HCT116 (cell line): Measurements from ENCODE around the gene TPK1. TPM values are rescaled to one million over a fixed set of nuclear protein-coding genes. Genes with fewer than 3 reads are reported as not detected.

Experiments
- ATAC-seq: fragments of 200-7000 bp; cut with Tn5 transposase; 2 replicates; pipeline ENCODE4 v1.9.1; 2020; ENCODE audit warnings: mild to moderate bottlenecking, moderate library complexity
- BruUV-seq: library from RNA; stranded (reverse); fragments of 400-500 nt; replicated peaks from 2 replicates; lab custom pipeline; 2021; lab: Mats Ljungman, UMichigan
- CTCF ChIA-PET: fragments of 300-600 bp; sonication (Branson Sonifier 250); formaldehyde crosslinking; loops from one replicate; lab custom pipeline; 2021; ENCODE audit warnings: antibody characterized with exemption; lab: Charles Lee
- POLR2A ChIA-PET: fragments of 300-600, 350-600 bp; sonication (Branson Sonifier 250); formaldehyde crosslinking; loops from one replicate; lab custom pipeline; 2021; ENCODE audit warnings: antibody characterized with exemption; lab: Charles Lee
- RAD21 ChIA-PET, 2 experiments: fragments of 300-600 bp; sonication (Branson Sonifier 250); formaldehyde crosslinking; loops; one replicate each; lab custom pipeline; 2023; ENCODE audit warnings: low total read pairs in 2 of 2; ENCODE audit not compliant: uncharacterized antibody in 2 of 2, unreplicated experiment in 2 of 2, low non-redundant PET in 1 of 2; lab: Charles Lee
- DNase-seq: peaks from one replicate; pipeline ENCODE4 v3.0.0-alpha.2; 2010; ENCODE audit warnings: low read depth, low spot score
- H2AFZ ChIP-seq: fragments of 200-600 bp; shearing (Covaris generic), sonication (generic); 2 replicates; pipeline ENCODE4 v1.6.1; 2017; ENCODE audit warnings: low read depth, mixed run types, mixed read lengths, antibody characterized with exemption, low read length; ENCODE audit not compliant: poor library complexity, severe bottlenecking
- H3K27ac ChIP-seq: 2 replicates; pipeline ENCODE4 v1.5.1; 2012; ENCODE audit warnings: low read depth, low read length
- H3K27me3 ChIP-seq: fragments of 200-600 bp; sonication (generic); 2 replicates; pipeline ENCODE4 v1.6.1; 2016; ENCODE audit warnings: mixed run types, low read length, mixed read lengths; ENCODE audit not compliant: insufficient read depth
- H3K36me3 ChIP-seq, 2 experiments: fragments of 200-500 bp in 1 of 2; fragments of 200-600 bp in 1 of 2; sonication (Bioruptor generic) in 1 of 2; sonication (generic) in 1 of 2; 2 replicates each; pipeline versions ENCODE4 v1.5.1 to v1.6.1; 2014 to 2016; ENCODE audit warnings: low read length in 2 of 2, inconsistent platforms in 1 of 2, mixed read lengths in 1 of 2, mixed run types in 1 of 2; ENCODE audit not compliant: insufficient read depth in 2 of 2, control insufficient read depth in 1 of 2
- H3K4me1 ChIP-seq, 2 experiments: fragments of 200-600 bp in 1 of 2; sonication (generic) in 1 of 2; 2 replicates each; pipeline versions ENCODE4 v1.5.1 to v1.6.1; 2012 to 2017; ENCODE audit warnings: low read length in 2 of 2, inconsistent platforms in 1 of 2, mild to moderate bottlenecking in 1 of 2, mixed read lengths in 1 of 2, mixed run types in 1 of 2, moderate library complexity in 1 of 2; ENCODE audit not compliant: insufficient read depth in 2 of 2, control insufficient read depth in 1 of 2
- H3K4me2 ChIP-seq: fragments of 200-600 bp; sonication (generic); 2 replicates; pipeline ENCODE4 v1.6.1; 2017; ENCODE audit warnings: mixed run types, low read length, mixed read lengths
- H3K4me3 ChIP-seq, 2 experiments: fragments of 200-600 bp in 1 of 2; sonication (generic) in 1 of 2; replicated peaks in 1 of 2; 2 replicates each; pipeline ENCODE4 v1.5.1; 2011 to 2016; ENCODE audit warnings: low read length in 2 of 2, control low read depth in 1 of 2, low read depth in 1 of 2, mild to moderate bottlenecking in 1 of 2, mixed read lengths in 1 of 2, mixed run types in 1 of 2
- H3K79me2 ChIP-seq: fragments of 200-600 bp; sonication (generic); 2 replicates; pipeline ENCODE4 v1.6.1; 2017; ENCODE audit warnings: mild to moderate bottlenecking, mixed run types, low read length, moderate library complexity, mixed read lengths; ENCODE audit not compliant: insufficient read depth
- H3K9ac ChIP-seq: fragments of 200-600 bp; sonication (generic); 2 replicates; pipeline ENCODE4 v1.6.1; 2016; ENCODE audit warnings: low read length, mixed read lengths
- H3K9me2 ChIP-seq: fragments of 200-600 bp; sonication (generic), shearing (Covaris generic); 2 replicates; pipeline ENCODE4 v1.6.1; 2017; ENCODE audit warnings: mixed run types, mild to moderate bottlenecking, moderate library complexity; ENCODE audit not compliant: insufficient read depth
- H3K9me3 ChIP-seq, 2 experiments: fragments of 200-500 bp in 1 of 2; fragments of 200-600 bp in 1 of 2; sonication (Bioruptor generic) in 1 of 2; sonication (generic) in 1 of 2; 2 replicates each; pipeline ENCODE4 v1.6.1; 2014 to 2017; ENCODE audit warnings: low read length in 2 of 2, mixed read lengths in 2 of 2, inconsistent platforms in 1 of 2, low read depth in 1 of 2, mild to moderate bottlenecking in 1 of 2, mixed run types in 1 of 2, moderate library complexity in 1 of 2; ENCODE audit not compliant: control insufficient read depth in 1 of 2, insufficient read depth in 1 of 2
- H4K20me1 ChIP-seq: fragments of 200-600 bp; sonication (generic), shearing (Covaris generic); 2 replicates; pipeline ENCODE4 v1.6.1; 2017; ENCODE audit warnings: mixed run types, mild to moderate bottlenecking, moderate library complexity; ENCODE audit not compliant: insufficient read depth
- CEBPB ChIP-seq: IDR thresholded peaks from 2 replicates; pipeline ENCODE4 v1.6.1; 2012; ENCODE audit warnings: low read depth
- EGR1 ChIP-seq: IDR thresholded peaks from 2 replicates; pipeline ENCODE4 v1.6.1; 2012; ENCODE audit warnings: low read depth
- ELF1 ChIP-seq: IDR thresholded peaks from 2 replicates; pipeline ENCODE4 v1.6.1; 2012; ENCODE audit warnings: low read depth, borderline replicate concordance
- EZH2 ChIP-seq: fragments of 200-600 bp; sonication (generic); IDR thresholded peaks from 2 replicates; pipeline ENCODE4 v1.6.1; 2017; ENCODE audit warnings: antibody characterized with exemption, mixed run types
- EZH2phosphoT487 ChIP-seq: fragments of 200-600 bp; IDR thresholded peaks from 2 replicates; pipeline ENCODE4 v1.6.1; 2018; ENCODE audit warnings: antibody characterized with exemption, borderline replicate concordance
- FOSL1 ChIP-seq: IDR thresholded peaks from 2 replicates; pipeline ENCODE4 v1.6.1; 2012; ENCODE audit warnings: low read depth
- JUND ChIP-seq: IDR thresholded peaks from 2 replicates; pipeline ENCODE4 v1.6.1; 2012
- POLR2A ChIP-seq: IDR thresholded peaks from 2 replicates; pipeline ENCODE4 v1.7.0; 2011; ENCODE audit warnings: borderline replicate concordance; ENCODE audit not compliant: insufficient read depth, insufficient read length; ENCODE audit errors: extremely low read depth
- POLR2AphosphoS5 ChIP-seq: IDR thresholded peaks from 2 replicates; pipeline ENCODE4 v1.6.1; 2011; ENCODE audit warnings: mild to moderate bottlenecking, low read depth, low read length, moderate library complexity
- RAD21 ChIP-seq: IDR thresholded peaks from 2 replicates; pipeline ENCODE4 v1.6.1; 2012; ENCODE audit warnings: low read depth, mild to moderate bottlenecking
- SIN3A ChIP-seq: IDR thresholded peaks from 2 replicates; pipeline ENCODE4 v1.6.1; 2012; ENCODE audit warnings: low read depth
- SP1 ChIP-seq: IDR thresholded peaks from 2 replicates; pipeline ENCODE4 v1.6.1; 2012; ENCODE audit warnings: low read depth
- SRF ChIP-seq: IDR thresholded peaks from 2 replicates; pipeline ENCODE4 v1.6.1; 2012; ENCODE audit warnings: low read depth
- TCF7L2 ChIP-seq: IDR thresholded peaks from 2 replicates; pipeline ENCODE4 v1.7.0; 2011; ENCODE audit warnings: borderline replicate concordance, inconsistent platforms; ENCODE audit not compliant: insufficient read depth, insufficient read length; ENCODE audit errors: extremely low read depth
- ZFX ChIP-seq: fragments of 450-650 bp; IDR thresholded peaks from 2 replicates; pipeline ENCODE4 v1.6.1; 2017
- ZNF274 ChIP-seq: fragments of 200-500 bp; sonication (Bioruptor generic); IDR thresholded peaks from 2 replicates; pipeline ENCODE4 v1.6.1; 2014; ENCODE audit warnings: mild to moderate bottlenecking, low read depth, low read length, inconsistent platforms
- intact Hi-C: fragments of 100-400 bp; cut with micrococcal nuclease; formaldehyde crosslinking; loops from 2 replicates; pipeline ENCODE4 v1.10.0; 2022
- total RNA-seq: library from RNA; stranded (reverse); gene quantifications from one replicate; pipeline ENCODE4 v1.2.1, GENCODE V29; 2021; ENCODE audit not compliant: unreplicated experiment
- TF ChIP-seq, protein P1 (sequence below): IDR thresholded peaks from 2 replicates; pipeline ENCODE4 v1.6.1; 2012
- TF ChIP-seq, protein P2 (sequence below): IDR thresholded peaks from 2 replicates; pipeline ENCODE4 v1.6.1; 2011; ENCODE audit warnings: mild to moderate bottlenecking, low read length, moderate library complexity; ENCODE audit not compliant: insufficient replicate concordance; ENCODE audit errors: extremely low read depth
- TF ChIP-seq, protein P3 (sequence below), 3 experiments: fragments of 200-600 bp in 1 of 3; sonication (generic) in 1 of 3; IDR thresholded peaks in 2 of 3; conservative IDR thresholded peaks in 1 of 3; 2 replicates each; pipeline ENCODE4 v1.5.1; 2012 to 2017; ENCODE audit warnings: low read depth in 2 of 3, low read length in 2 of 3, antibody characterized with exemption in 1 of 3, borderline replicate concordance in 1 of 3, control low read depth in 1 of 3, mild to moderate bottlenecking in 1 of 3, mixed read lengths in 1 of 3, mixed run types in 1 of 3, moderate library complexity in 1 of 3; ENCODE audit not compliant: insufficient read depth in 1 of 3
- TF ChIP-seq, protein P4 (sequence below): IDR thresholded peaks from 2 replicates; pipeline ENCODE4 v1.6.1; 2012; ENCODE audit warnings: low read depth

Gene TPK1
- total RNA-seq, 1 experiment from 2014 or later, result 5.4 TPM

DNA sequence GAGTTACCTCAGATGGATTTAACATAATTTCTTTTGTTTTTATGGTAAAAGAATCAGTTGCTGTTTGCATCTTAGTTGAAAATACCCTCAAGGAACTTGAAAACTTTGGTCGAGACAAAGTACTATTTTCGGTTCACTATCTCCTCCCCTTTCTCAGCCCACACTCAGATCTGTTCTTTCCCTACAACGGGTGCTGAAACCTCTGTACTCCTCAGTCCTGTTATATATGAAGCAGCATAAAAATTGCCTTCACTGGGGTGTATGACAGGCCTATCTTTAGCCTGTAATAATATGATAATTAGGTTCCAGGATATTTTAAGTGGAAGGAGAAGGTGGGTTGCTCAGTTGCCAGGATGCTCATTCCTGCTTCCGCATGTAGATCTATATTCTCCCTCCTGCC, 327.2 kb downstream of the TPK1 start:
- ChIA-PET CTCF (no interaction called here), RAD21 (no interaction called here), POLR2A (no interaction called here)
- no peak for TF ChIP-seq EZH2
- TF ChIP-seq, protein P1, sequence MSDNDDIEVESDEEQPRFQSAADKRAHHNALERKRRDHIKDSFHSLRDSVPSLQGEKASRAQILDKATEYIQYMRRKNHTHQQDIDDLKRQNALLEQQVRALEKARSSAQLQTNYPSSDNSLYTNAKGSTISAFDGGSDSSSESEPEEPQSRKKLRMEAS, result no peak
- TF ChIP-seq TCF7L2, result no peak
- TF ChIP-seq JUND, result no peak
- no peak for TF ChIP-seq SIN3A
- TF ChIP-seq FOSL1, result no peak
- TF ChIP-seq RAD21, result no peak
- no peak for TF ChIP-seq EGR1
- TF ChIP-seq ELF1, result no peak
- no peak for TF ChIP-seq POLR2AphosphoS5
- TF ChIP-seq, protein P2, sequence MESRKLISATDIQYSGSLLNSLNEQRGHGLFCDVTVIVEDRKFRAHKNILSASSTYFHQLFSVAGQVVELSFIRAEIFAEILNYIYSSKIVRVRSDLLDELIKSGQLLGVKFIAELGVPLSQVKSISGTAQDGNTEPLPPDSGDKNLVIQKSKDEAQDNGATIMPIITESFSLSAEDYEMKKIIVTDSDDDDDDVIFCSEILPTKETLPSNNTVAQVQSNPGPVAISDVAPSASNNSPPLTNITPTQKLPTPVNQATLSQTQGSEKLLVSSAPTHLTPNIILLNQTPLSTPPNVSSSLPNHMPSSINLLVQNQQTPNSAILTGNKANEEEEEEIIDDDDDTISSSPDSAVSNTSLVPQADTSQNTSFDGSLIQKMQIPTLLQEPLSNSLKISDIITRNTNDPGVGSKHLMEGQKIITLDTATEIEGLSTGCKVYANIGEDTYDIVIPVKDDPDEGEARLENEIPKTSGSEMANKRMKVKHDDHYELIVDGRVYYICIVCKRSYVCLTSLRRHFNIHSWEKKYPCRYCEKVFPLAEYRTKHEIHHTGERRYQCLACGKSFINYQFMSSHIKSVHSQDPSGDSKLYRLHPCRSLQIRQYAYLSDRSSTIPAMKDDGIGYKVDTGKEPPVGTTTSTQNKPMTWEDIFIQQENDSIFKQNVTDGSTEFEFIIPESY, result no peak
- no peak for TF ChIP-seq POLR2A
- TF ChIP-seq ZNF274, result no peak
- no peak for TF ChIP-seq CEBPB
- no peak for TF ChIP-seq SP1
- TF ChIP-seq SRF, result no peak
- TF ChIP-seq, protein P3, sequence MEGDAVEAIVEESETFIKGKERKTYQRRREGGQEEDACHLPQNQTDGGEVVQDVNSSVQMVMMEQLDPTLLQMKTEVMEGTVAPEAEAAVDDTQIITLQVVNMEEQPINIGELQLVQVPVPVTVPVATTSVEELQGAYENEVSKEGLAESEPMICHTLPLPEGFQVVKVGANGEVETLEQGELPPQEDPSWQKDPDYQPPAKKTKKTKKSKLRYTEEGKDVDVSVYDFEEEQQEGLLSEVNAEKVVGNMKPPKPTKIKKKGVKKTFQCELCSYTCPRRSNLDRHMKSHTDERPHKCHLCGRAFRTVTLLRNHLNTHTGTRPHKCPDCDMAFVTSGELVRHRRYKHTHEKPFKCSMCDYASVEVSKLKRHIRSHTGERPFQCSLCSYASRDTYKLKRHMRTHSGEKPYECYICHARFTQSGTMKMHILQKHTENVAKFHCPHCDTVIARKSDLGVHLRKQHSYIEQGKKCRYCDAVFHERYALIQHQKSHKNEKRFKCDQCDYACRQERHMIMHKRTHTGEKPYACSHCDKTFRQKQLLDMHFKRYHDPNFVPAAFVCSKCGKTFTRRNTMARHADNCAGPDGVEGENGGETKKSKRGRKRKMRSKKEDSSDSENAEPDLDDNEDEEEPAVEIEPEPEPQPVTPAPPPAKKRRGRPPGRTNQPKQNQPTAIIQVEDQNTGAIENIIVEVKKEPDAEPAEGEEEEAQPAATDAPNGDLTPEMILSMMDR (IDR thresholded peaks at IDR 0.05 in 2 of 3, conservative IDR thresholded peaks at IDR 0.05 in 1 of 3; ENCODE audit: borderline replicate concordance in 1 of 3, insufficient read depth in 1 of 3, low read depth in 2 of 3, low read length in 2 of 3), result no peak
- no peak for TF ChIP-seq EZH2phosphoT487
- TF ChIP-seq ZFX, result no peak
- TF ChIP-seq, protein P4, sequence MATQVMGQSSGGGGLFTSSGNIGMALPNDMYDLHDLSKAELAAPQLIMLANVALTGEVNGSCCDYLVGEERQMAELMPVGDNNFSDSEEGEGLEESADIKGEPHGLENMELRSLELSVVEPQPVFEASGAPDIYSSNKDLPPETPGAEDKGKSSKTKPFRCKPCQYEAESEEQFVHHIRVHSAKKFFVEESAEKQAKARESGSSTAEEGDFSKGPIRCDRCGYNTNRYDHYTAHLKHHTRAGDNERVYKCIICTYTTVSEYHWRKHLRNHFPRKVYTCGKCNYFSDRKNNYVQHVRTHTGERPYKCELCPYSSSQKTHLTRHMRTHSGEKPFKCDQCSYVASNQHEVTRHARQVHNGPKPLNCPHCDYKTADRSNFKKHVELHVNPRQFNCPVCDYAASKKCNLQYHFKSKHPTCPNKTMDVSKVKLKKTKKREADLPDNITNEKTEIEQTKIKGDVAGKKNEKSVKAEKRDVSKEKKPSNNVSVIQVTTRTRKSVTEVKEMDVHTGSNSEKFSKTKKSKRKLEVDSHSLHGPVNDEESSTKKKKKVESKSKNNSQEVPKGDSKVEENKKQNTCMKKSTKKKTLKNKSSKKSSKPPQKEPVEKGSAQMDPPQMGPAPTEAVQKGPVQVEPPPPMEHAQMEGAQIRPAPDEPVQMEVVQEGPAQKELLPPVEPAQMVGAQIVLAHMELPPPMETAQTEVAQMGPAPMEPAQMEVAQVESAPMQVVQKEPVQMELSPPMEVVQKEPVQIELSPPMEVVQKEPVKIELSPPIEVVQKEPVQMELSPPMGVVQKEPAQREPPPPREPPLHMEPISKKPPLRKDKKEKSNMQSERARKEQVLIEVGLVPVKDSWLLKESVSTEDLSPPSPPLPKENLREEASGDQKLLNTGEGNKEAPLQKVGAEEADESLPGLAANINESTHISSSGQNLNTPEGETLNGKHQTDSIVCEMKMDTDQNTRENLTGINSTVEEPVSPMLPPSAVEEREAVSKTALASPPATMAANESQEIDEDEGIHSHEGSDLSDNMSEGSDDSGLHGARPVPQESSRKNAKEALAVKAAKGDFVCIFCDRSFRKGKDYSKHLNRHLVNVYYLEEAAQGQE, result no peak
- no TSS peak for BruUV-seq
- Histone ChIP-seq H3K4me2 (no peak overlapping the region), H3K9me2 (no peaks in the 10 kb centered on the region), H3K36me3 (no peaks in the 10 kb centered on the region), H3K27ac (no peak overlapping the region), H3K27me3 (no peaks in the 10 kb centered on the region), H3K4me1 (no peaks in the 10 kb centered on the region), H3K9me3 (no peaks in the 10 kb centered on the region), H3K79me2 (no peaks in the 10 kb centered on the region), H2AFZ (no peak overlapping the region), H3K4me3 (no peak overlapping the region), H4K20me1 (no peaks in the 10 kb centered on the region), H3K9ac (no peak overlapping the region)
- DNase-seq, result no peak
- intact Hi-C loops, result no loop called here
- no peak for ATAC-seq
